ENCODE results near the gene SLC17A7.

SLC17A7 gene

GRCh38 chr19:49407482-49408015 is 33.8 kb downstream of the SLC17A7 start:
- H3K27ac ChIP-seq = no peak overlapping the region
- TF ChIP-seq CTCF (conservative IDR thresholded peaks at IDR 0.05) (no peak), ZFX (IDR thresholded peaks at IDR 0.05) (no peak)

- TF ChIP-seq CTCF (conservative IDR thresholded peaks at IDR 0.05) (no peak), ZFX (IDR thresholded peaks at IDR 0.05) (no peak)
These were observed 34.2 kb downstream of the SLC17A7 start for GRCh38 chr19:49407079-49407478.

GRCh38 chr19:49403404-49404187 is 37.7 kb downstream of the SLC17A7 start:
- peak overlapping the region; percentile 8; the same call in 1 of the 2 replicates for H3K27ac ChIP-seq
- no peak for TF ChIP-seq ZFX (IDR thresholded peaks at IDR 0.05)
- no peak for TF ChIP-seq CTCF (conservative IDR thresholded peaks at IDR 0.05)

More at GRCh38 chr19:49407079-49407478, 34.2 kb downstream of the SLC17A7 start:
- H3K27ac ChIP-seq = no peak overlapping the region

- TF ChIP-seq CTCF (conservative IDR thresholded peaks at IDR 0.05) (no peak), ZFX (IDR thresholded peaks at IDR 0.05) (no peak)
- H3K27ac ChIP-seq = no peak overlapping the region
These were observed 41.3 kb downstream of the SLC17A7 start for GRCh38 chr19:49400029-49400428.

- TF ChIP-seq ZFX (IDR thresholded peaks at IDR 0.05) = no peak
- no peak for TF ChIP-seq CTCF (conservative IDR thresholded peaks at IDR 0.05)
- H3K27ac ChIP-seq = no peak overlapping the region
These were observed 42.4 kb downstream of the SLC17A7 start for GRCh38 chr19:49398931-49399330.

- H3K27ac ChIP-seq = no peak overlapping the region
- TF ChIP-seq ZFX (IDR thresholded peaks at IDR 0.05) (no peak), CTCF (conservative IDR thresholded peaks at IDR 0.05) (no peak)
These were observed 43.2 kb downstream of the SLC17A7 start for GRCh38 chr19:49398001-49398615.

Data from C4-2B (cell line).